Measurements from ENCODE around the gene NLRP10. TPM values are rescaled to one million over a fixed set of nuclear protein-coding genes. Genes with fewer than 3 reads are reported as not detected.

NLRP10 gene
- total and polyA plus RNA-seq, 2 donors (not counting 3 experiments of a cell fraction or from before 2014, with no cell fraction given), result not detected

GRCh38 chr11:8006349-8006977 lies 41.2 kb upstream of the NLRP10 start:
- DNase-seq (ENCODE audit: low read depth, low spot score) (peak; percentile 61), FAIRE-seq (peak; percentile 92)
- no peaks in the 10 kb centered on the region for H3K9me3 ChIP-seq (replicated peaks; ENCODE audit: control insufficient read depth, insufficient read depth, low read length)
- H3K79me2 ChIP-seq (ENCODE audit: control insufficient read depth, insufficient read depth, low read length), result no peaks in the 10 kb centered on the region
- POLR2A ChIA-PET, result interaction anchor here (1.3 kb wide), 1 partner anchor 93 kb away, joined by 7 read pairs; no protein-coding TSS in a partner anchor
- CTCF ChIA-PET, result interaction anchor here (0.6 to 11.1 kb wide), 34 partner anchors 9 to 1811 kb away, joined by 3 to 822 read pairs (median 4); partner anchors contain the start of genes EIF3F, LMO1 and TUB
- no peaks in the 10 kb centered on the region for H3K4me1 ChIP-seq (ENCODE audit: control insufficient read depth, extremely low read depth, insufficient read depth, low read length)
- H3K36me3 ChIP-seq (ENCODE audit: control insufficient read depth in 2 of 2, extremely low read depth in 1 of 2, insufficient read depth in 2 of 2, low read length in 2 of 2), result no peaks in the 10 kb centered on the region
- H3K9ac ChIP-seq (replicated peaks; ENCODE audit: extremely low read depth, insufficient read depth, low read length), result no peak overlapping the region
- no peaks in the 10 kb centered on the region for H3K9me1 ChIP-seq (replicated peaks; ENCODE audit: control insufficient read depth, extremely low read depth, insufficient read depth, low read length)
- no peak for TF ChIP-seq POLR2A (IDR thresholded peaks at IDR 0.05; ENCODE audit: low read depth, low read length)
- TF ChIP-seq, protein P1, sequence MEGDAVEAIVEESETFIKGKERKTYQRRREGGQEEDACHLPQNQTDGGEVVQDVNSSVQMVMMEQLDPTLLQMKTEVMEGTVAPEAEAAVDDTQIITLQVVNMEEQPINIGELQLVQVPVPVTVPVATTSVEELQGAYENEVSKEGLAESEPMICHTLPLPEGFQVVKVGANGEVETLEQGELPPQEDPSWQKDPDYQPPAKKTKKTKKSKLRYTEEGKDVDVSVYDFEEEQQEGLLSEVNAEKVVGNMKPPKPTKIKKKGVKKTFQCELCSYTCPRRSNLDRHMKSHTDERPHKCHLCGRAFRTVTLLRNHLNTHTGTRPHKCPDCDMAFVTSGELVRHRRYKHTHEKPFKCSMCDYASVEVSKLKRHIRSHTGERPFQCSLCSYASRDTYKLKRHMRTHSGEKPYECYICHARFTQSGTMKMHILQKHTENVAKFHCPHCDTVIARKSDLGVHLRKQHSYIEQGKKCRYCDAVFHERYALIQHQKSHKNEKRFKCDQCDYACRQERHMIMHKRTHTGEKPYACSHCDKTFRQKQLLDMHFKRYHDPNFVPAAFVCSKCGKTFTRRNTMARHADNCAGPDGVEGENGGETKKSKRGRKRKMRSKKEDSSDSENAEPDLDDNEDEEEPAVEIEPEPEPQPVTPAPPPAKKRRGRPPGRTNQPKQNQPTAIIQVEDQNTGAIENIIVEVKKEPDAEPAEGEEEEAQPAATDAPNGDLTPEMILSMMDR (IDR thresholded peaks at IDR 0.05; ENCODE audit: extremely low read depth in 1 of 2, insufficient read depth in 1 of 2, low read depth in 1 of 2, low read length in 2 of 2), result peak; percentile 83
- H2AFZ ChIP-seq (ENCODE audit: low read depth, low read length), result no peak overlapping the region
- H3K4me3 ChIP-seq (replicated peaks in 1 of 3; ENCODE audit: insufficient read depth in 1 of 3, low read depth in 1 of 3, low read length in 3 of 3), result no peak overlapping the region
- no peak overlapping the region for H3K27ac ChIP-seq (ENCODE audit: insufficient read depth, low read depth, low read length)
- BruUV-seq (replicated peaks), result no TSS peak
- no peak overlapping the region for H3K4me2 ChIP-seq (ENCODE audit: insufficient read depth, low read length)
- intact Hi-C loops (cut with micrococcal nuclease) (loop anchor here (1.0 to 2.0 kb wide), 6 partner anchors 27 to 560 kb away; partner anchors contain the start of gene LMO1), dilution Hi-C loops (cut with MboI; ENCODE audit: extremely low pct_ligation_motif_present, low sequenced_read_pairs) (no loop called here)
- no peaks in the 10 kb centered on the region for H4K20me1 ChIP-seq (replicated peaks; ENCODE audit: control insufficient read depth, extremely low read depth, insufficient read depth, low read length)
- H3K27me3 ChIP-seq (ENCODE audit: control insufficient read depth in 2 of 2, insufficient read depth in 2 of 2, low read length in 2 of 2), result peaks cover 0 to 2% of the 10 kb centered on the region in 2 experiments

DNA sequence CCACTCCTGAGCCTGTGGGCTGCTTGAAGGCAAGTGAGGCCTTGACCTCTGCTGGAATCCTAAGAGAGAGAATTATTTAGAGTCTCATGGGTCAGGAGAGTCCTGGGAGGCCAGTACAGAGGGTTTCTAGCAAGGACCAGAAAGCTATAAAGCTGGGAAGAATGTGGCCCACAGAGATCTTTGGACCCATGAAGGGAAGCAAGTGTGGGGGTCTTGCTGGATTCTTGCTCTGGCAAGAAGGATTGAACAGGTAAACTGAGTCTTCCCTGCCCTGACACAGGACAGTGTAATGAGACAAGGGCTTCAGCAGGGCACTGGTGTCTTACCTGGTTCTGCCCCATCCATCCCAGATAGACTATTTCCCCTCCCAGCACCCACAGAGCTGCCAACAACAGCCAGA lies 40.3 kb upstream of the NLRP10 start:
- dilution Hi-C loops (cut with MboI; ENCODE audit: extremely low pct_ligation_motif_present, low sequenced_read_pairs), result no loop called here
- Histone ChIP-seq H3K4me3 (replicated peaks in 1 of 3; ENCODE audit: insufficient read depth in 1 of 3, low read depth in 1 of 3, low read length in 3 of 3) (no peak overlapping the region), H3K79me2 (ENCODE audit: control insufficient read depth, insufficient read depth, low read length) (no peaks in the 10 kb centered on the region), H3K36me3 (ENCODE audit: control insufficient read depth in 2 of 2, extremely low read depth in 1 of 2, insufficient read depth in 2 of 2, low read length in 2 of 2) (no peaks in the 10 kb centered on the region), H3K27me3 (ENCODE audit: control insufficient read depth in 2 of 2, insufficient read depth in 2 of 2, low read length in 2 of 2) (peaks cover 0 to under 1% of the 10 kb centered on the region in 2 experiments), H3K4me2 (ENCODE audit: insufficient read depth, low read length) (no peak overlapping the region), H2AFZ (ENCODE audit: low read depth, low read length) (no peak overlapping the region), H3K9me3 (replicated peaks; ENCODE audit: control insufficient read depth, insufficient read depth, low read length) (no peaks in the 10 kb centered on the region), H4K20me1 (replicated peaks; ENCODE audit: control insufficient read depth, extremely low read depth, insufficient read depth, low read length) (no peaks in the 10 kb centered on the region), H3K9me1 (replicated peaks; ENCODE audit: control insufficient read depth, extremely low read depth, insufficient read depth, low read length) (no peaks in the 10 kb centered on the region), H3K4me1 (ENCODE audit: control insufficient read depth, extremely low read depth, insufficient read depth, low read length) (no peaks in the 10 kb centered on the region), H3K27ac (ENCODE audit: insufficient read depth, low read depth, low read length) (no peak overlapping the region), H3K9ac (replicated peaks; ENCODE audit: extremely low read depth, insufficient read depth, low read length) (no peak overlapping the region)
- no peak for FAIRE-seq
- TF ChIP-seq GATA2 (IDR thresholded peaks at IDR 0.05; ENCODE audit: insufficient read depth, insufficient read length, low read depth, low read length), result no peak
- TF ChIP-seq JUN (IDR thresholded peaks at IDR 0.05; ENCODE audit: borderline replicate concordance, insufficient read depth, insufficient read length, low read depth), result no peak
- TF ChIP-seq POLR2A (IDR thresholded peaks at IDR 0.05; ENCODE audit: low read depth, low read length), result no peak
- TF ChIP-seq, protein P1 (IDR thresholded peaks at IDR 0.05; ENCODE audit: extremely low read depth in 1 of 2, insufficient read depth in 1 of 2, low read depth in 1 of 2, low read length in 2 of 2), result no peak
- no peak for TF ChIP-seq POLR2AphosphoS5 (IDR thresholded peaks at IDR 0.05; ENCODE audit: insufficient read depth, low read depth, low read length)
- TF ChIP-seq MYC (IDR thresholded peaks at IDR 0.05; ENCODE audit: low read depth, low read length), result no peak
- TF ChIP-seq FOS (IDR thresholded peaks at IDR 0.05; ENCODE audit: borderline replicate concordance, insufficient read depth, low read length), result no peak
- TF ChIP-seq EZH2 (IDR thresholded peaks at IDR 0.05; ENCODE audit: borderline replicate concordance, low read depth, low read length, severe bottlenecking), result no peak
- TF ChIP-seq, protein P2, sequence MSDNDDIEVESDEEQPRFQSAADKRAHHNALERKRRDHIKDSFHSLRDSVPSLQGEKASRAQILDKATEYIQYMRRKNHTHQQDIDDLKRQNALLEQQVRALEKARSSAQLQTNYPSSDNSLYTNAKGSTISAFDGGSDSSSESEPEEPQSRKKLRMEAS (IDR thresholded peaks at IDR 0.05; ENCODE audit: insufficient read depth, insufficient read length), result no peak
- ChIA-PET CTCF (interaction anchor here (1.3 to 11.1 kb wide), 13 partner anchors 10 to 561 kb away, joined by 5 to 822 read pairs (median 12); partner anchors contain the start of genes EIF3F, LMO1 and TUB), POLR2A (interaction anchor here (1.3 kb wide), 1 partner anchor 94 kb away, joined by 7 read pairs; no protein-coding TSS in a partner anchor)
- intact Hi-C loops (cut with micrococcal nuclease), result no loop called here
- DNase-seq (ENCODE audit: low read depth, low spot score), result no peak
- no TSS peak for BruUV-seq (replicated peaks)

Data from endothelial cell of umbilical vein (primary cell).